HG02973 (cell line): Measurements from ENCODE around the gene CENPX.

Source experiments
- ATAC-seq: cut with Tn5 transposase; IDR thresholded peaks from one replicate; pipeline ENCODE4 v1.9.1; 2021; ENCODE audit warnings: moderate library complexity; ENCODE audit not compliant: unreplicated experiment

Gene CENPX

DNA sequence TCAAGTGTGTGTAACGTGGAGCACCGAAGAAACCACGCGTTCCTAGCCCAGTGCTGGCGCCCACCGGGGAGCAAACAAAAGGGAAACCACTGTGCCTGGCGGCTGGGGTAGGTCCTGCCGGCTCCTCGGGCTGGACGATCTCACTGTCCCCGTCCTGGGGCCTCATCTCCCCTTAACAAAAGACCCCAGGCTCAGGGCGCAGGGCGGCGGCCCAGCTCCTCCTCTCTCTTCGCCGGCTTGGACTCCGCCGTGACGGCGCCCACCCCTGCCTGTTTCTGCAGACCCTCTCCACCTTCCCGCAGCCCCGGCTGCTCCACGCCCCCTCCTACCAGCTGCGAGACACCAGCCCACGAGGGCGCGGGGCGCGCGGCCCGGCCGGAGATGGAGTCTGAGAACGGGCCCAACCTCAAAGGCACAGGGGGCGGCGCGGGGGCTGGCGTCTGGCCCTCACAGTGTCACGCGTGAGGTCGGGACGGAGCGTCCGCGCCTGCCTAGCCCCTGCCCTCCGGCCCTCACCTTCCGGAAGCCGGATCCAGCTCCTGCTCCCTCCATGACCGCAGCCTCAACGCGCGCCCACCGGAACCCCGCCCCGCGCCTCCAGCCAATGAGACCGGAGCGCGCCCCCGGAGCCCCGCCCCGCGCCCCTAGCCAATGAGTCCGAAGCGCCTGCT, at the start of gene CENPX:
Gene CENPX (minus strand): TSS at position 569 of the 671 bp plus-strand sequence. CDS start 17 bp downstream, at position 552.
- no peak for ATAC-seq

DNA sequence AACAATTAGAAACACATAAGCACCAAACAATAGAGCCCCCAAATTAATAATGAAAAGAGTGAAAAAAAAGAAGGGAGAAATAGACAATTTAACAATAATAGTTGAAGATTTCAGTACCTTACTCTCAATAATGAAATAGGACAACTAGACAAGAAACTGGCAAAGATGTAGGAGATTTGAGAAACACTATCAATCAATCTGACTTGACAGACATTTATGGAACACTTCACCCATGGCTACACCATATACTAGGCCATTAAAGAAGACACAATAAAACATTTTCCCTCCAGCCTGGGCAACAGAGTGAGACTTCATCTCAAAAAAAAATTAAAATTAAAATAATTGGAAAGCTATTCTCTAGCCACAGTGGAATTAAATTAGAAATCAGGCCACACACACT, 47.9 kb upstream of the CENPX start:
- no peak for ATAC-seq

DNA sequence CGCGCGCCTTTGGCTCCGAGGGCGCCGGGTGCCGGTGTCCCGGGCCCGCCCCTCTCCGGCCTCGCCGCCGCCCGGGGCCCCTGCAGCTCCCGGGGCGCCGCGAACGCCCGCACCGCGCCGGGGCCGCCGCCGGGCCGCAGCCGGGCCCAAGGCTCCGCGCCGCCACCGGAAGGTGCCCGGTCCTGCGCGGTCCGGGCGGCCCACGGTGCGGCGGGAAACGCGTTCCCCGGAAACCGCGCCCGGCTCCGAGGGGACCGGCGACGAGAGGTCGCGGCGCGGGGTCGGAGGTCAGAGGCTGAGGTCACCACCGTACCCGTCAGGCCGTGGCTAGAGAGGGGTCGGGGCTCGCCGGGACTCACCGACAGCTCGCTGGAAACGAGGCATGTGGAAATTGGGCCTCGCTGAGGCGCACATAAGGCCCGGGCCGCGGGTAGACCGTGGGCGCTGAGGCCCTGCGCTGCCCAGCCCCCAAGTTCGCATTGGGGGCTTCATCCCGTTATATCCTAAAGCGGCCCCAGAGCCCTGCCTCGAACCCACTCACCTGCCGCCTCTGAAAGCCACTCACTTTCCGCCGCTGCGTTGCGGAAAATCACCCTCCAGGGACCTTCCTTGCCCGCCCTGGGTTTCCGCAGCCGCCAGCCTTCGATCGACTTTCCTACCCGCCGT, 43.1 kb upstream of the CENPX start, which contains the start of gene DUS1L:
Gene DUS1L (minus strand): TSS at position 167 of the 666 bp plus-strand sequence. CDS start 745 bp downstream, outside the sequence.
- ATAC-seq: no peak

DNA sequence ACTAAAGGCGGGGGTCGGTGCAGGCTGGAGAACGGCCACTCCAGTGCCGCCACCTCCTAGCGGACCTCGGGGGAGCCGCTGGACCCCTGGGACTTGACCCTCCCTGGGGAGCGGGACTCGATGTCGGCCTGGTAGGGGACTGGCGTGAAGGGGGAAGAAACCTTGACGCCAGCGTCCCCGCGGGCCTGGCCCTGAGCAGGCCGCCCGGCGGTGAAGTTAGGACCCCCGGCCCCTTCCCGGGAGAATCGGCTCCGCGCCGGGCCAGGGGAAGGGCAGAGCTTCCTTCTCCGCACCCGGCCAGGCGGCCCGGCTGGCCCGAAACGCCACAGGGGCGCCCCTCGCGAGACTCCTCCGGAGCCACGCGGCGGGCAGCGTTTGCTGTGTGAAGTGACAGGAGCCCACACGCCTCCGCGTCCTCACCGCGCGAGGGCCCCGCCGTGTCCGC, 42.5 kb upstream of the CENPX start:
- no peak for ATAC-seq

DNA sequence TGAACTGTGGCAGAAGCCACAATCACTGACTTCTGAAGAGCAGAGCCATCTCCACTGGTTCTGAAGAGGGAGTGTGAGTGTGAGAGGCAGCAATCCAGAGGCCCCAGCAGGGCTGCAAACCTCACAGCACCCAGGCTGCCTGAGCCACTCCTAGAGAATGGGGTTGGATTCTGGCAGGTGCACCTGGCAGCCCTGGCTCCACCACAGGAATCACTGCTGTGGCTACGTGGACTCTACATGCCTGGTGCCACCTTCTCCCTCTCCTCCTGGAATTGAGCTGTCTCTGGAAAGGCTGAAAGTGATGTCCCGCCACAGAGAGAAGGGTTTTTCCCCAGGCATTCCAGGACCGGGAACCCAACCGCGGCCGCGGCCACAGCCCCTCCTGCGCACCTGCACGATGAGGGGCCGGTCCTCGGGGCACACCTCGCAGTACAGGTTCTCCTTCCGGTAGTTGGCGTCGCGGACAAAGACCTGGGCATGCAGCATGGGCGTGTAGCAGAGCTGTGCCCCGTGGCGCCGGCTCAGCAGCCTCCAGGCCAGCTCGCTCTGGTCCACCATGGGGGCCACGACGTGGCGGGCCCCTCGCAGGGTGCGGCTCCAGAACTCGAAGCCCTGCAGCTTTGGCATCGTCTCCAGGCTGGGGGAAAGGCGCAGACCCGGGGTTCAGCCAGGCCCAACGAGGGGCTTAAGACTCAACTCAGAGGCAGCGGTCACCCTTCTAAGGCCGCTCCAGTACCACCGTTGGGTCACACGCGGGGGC, 41.9 kb upstream of the CENPX start:
- ATAC-seq: no peak

DNA sequence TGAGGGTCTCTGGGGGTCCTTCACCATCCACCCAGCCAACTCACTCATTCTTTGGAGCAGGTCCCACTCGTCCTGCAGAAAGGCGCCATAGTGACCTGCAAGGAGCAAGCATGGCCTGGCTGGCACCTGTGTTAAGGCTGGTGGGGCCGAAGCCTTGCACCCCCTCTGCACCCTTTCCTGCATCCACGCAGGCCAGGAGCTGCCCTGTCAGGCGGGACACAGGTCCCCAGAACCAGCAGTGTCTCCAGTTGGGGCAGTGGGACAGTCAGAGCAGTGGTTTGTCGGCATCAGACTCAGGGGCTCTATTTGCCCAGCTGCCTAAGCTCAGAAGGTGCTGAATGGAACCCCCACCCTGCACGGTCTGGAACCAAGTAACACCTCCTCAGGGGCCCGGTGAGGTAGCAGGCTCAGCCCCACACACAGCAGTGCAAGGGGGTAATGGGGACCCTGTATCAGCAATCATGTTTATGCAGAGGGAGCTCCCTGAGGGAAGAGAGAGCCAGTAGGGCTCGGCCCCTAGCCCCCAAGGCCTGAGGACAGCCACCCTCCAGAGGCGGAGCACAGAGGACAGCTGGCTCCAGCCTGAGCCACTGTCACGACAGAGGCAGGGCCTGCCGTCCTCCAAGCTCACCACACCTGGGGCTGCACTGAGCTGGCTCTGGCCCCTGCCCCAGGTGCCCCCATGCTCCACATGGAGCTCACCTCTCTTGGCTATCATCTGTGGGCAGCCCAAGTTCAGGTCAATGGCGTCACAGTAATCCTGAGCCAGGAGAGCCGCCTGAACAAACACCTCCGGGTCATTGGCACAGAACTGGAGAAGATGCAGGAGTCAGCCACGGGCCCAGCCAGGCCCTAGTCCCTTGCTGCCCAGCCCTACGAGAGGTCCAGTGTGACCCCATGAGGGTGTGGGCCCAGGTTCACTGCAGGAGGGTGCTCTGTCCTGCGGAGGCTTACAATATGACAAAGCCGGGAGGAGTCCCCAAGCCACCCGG, 41.0 kb upstream of the CENPX start:
- ATAC-seq: no peak

DNA sequence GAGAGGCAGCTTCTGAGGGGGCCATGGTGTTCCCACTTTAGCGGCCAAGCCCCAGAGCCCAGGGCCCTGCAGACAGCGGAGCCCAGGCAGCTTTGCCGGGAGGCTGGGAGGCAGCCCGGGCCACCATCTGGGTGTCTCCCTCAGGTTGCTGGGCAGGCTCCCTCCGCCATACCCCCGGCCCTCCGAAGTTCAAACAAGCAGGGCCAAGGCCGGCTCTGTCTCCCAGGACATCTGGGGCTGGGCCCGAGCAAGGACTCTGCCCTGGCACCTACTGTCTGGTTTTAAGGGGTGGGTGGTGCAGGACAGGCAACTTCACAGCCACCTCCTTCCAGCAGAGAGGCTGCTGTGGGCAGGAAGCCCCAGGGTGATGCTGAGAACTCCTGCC, 40.3 kb upstream of the CENPX start:
- ATAC-seq: no peak

DNA sequence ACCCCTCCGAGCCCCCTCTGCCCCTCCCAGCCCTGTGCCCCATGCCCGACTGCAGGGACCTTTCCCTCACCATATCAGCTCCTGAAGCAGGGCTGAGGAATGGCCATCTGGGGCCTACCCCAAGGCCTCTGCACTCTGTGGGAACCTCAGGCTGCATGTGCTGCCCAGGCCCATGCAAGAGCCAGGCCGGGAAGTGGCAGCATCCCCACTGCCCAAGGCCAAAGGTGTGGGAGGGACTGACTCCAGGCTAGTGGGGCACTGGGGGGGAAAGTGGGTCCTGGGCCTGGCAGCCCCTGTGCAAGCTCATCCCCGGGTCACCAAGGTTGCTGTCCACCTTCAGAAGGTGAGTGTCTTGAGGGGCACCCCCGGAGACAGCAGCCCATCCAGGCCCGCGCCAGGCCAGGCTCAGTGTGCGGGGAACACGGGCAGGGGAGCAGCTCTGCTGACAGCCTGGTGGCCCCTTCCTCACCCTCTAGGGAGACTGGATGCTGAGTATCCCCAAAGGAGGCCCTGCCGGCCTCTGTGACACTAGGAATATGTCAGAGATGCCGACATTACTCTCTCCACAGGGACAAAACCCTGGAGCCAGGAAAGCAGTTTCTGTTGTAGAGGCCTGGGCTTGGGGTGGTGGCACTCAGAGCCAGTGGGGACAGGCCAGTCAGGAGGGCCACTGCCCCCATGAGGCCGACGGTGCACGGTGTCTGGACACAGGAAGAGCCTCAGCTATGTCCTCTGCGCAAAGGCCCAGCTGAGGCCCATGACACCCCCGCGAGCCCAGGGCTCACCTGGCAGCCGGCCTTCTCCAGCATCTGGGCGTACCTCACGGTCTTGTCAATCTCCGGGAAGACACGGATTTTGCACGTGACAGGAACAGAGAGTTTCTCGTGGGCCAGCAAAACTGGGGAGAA, 39.7 kb upstream of the CENPX start:
- no peak for ATAC-seq

DNA sequence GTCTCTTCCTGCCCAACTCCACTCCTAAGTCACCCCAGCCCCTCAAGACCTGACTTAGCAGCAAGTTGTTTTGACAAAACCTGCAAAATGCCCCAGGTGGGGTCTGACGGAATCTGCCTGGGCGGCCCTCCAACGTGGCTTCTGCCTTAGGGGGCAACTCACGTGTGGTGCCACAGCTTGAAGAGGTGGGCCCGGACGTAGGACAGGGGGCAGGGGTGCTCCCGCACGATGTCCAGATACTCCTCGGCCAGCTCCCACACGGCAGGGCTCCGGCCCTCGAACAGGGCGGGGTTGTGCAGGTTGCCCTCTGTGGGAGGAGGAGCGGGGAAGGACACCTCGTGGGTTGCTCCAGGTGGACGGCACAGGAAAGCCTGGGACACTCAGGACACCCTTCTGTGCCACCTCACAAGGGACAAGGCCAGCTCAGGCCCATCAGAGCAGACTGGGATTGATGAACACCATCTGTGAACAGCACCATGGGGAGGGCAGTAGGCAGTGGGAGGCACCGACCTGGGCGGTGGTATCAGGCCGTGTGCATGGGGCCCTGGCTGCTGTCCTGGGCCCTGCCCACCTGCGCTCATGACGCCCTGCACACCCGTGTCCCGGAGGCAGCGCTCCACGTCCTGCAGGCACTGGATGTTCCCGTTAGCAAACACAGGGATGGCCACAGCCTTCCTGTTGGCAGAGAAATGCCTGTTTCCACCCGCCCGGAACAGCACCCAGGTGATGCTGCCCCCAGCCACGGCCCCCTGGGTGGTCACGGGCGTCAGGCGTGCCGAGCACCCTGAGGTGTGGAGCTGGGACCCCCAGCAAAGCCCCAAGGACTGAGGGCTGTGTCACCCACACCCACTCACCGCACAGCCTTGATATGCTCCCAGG, 38.6 kb upstream of the CENPX start:
- no peak for ATAC-seq

DNA sequence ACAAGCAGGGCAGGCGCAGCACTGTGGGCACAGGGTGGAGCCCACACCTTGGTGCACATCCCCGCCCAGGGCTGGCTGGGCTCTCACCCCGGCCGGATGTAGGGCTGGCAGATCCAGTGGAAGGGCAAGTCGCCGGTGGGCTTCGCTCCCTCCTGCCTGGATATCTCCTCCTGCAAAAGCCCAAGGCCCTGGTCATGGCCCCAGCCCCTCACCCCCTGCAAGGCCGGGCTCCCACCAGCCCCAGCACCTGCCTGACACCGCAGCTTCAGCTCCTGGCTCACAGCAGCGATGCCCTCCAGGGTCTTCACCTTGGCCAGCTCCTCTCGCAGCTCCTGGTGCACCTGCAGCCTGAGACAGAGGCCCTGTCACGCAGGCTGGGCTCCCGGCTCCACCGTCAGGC, 37.9 kb upstream of the CENPX start:
- no peak for ATAC-seq

DNA sequence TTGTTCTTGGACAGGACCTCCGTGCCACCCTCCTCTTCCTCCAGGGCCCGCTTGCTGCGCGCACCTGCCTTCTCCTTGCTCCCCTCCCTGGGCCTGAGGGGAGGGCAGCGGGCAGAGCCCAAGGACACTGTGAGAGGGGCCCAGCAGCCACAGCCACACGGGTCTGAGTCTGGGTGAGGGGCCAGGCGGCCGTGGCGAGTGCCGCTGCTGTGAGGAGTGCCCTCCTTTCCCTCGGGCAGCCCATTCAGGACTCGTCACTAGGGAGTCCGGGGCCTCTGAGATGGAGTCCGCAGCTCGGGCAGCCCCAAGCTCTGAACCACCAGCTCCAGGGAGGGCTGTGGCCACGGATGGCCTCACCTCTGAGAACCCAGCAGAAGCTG, 37.3 kb upstream of the CENPX start:
- ATAC-seq: no peak

DNA sequence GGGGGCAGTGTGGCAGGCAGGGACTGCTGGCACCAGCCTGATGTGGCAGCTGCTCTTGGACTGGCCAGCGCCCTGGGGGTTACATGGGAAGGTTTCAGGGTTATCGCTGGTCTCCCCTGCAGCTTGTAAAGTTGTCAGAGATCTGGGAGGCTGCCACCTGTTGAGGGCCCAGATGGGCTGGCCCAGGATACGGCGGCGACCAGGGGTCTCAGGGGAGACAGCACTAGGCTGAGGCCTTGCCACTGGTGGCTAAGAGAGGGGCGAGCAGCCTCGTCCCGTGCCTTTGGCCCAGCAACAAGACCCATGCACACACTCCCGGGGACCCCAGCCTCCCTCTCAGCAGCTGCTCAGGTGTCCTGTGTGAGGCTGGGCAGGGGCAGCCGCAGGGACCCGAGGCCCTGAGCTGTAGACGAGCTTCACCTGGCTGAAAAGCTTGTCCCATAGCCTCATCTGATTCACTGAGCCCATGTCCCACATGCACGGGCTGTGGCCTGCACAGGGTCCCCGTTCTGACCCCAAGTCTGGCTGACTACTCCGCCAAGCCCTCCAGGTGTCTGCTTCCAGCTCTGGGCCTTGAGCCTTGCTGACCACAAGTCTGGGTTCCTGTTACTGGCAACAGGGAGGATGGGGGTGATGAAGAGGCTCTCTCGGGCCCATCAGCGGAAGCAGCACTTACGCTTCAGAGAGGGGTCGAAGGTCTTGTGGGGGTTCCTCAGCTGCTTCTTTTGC, 36.8 kb upstream of the CENPX start:
- no peak for ATAC-seq

DNA sequence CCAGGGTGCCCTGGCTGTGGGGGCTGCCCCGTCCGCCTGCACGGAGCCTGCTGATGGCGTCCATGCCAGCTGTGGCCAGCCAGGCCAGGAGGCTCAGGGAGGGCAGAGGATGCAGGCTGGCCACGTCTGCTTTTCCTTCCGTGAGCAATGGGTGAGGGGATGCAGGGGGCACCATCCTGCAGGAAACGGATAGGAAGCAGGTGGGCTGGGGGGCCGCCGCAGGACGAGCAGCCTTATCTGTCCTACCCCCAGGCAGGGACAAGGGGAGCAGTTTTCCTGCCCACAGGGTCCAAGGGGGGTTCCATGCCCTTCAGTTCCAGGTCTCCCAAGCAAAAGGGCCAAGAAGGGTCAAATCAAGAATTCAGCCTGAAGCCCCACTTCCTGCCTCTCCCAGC, 36.2 kb upstream of the CENPX start:
- ATAC-seq: no peak

DNA sequence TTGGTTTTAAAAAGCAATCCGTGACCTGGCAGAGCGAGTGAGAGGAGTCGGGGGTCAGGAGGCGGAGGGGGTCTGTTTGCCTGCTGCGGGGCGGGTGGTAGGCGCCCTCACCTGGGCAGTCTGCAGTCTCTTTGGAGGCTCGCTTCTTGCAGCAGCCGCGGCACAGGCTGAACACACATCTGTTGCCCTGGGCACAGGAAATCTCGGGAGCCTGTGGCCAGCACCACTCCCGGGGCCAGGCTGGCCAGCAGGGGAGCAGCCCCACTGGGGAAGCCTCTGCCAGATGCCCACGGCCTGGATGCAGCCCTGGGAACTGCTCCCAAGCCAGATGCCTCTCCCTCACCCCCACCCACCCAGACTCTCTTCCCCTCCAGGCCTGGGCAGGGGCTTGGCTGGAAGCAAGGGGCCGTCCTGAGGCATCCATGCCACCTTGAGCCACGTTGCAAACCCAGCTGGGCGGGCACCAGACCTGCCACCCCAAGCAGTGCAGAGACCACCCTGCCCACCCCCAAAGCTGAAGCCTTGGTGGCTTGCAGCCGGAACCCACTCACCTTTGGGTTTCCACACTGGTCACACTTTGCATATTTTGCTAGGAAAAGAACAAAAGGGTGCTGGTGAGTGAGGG, 35.7 kb upstream of the CENPX start:
- no peak for ATAC-seq

DNA sequence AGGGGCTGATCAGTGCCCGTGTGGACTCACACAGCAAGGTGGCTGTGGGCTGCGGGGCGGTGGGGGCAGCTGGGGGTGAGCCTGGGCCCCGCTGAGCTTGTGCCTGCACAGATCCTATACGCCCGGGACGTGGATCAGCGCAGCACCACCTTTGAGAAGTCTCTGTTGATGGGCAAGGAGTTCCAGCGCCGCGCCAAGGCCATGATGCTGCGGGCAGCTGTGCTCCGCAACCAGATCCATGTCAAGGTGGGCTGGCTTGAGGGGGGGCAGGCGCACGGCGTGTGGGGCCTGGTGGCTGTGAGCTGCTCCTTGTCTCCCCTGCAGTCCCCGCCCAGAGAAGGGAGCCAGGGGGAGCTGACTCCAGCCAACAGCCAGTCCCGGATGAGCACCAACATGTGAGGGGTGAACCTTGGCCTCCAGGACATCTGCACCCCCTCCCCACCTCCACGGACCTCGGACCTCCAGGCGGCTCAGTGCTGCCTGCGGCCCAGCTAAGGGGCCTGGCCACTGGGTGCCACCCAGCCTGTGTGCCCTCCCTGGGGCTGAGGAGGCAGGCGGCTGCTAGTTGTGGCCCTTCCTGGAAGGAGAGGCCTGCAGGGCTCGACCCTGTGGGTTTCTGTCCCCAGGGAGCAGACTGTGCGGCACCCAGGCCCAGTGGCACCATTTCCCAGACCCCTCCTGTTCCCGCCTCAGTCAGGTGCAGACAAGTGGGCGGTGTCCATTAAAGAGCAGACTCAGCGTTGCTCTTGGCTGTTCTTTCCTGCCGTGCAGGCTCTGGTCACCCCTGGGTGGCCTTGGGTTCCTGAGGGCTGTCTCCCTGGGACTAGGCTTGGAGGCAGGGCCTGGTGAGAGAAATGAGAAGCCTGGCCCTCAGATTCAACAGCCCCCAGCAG, 34.3 kb upstream of the CENPX start:
- no peak for ATAC-seq

DNA sequence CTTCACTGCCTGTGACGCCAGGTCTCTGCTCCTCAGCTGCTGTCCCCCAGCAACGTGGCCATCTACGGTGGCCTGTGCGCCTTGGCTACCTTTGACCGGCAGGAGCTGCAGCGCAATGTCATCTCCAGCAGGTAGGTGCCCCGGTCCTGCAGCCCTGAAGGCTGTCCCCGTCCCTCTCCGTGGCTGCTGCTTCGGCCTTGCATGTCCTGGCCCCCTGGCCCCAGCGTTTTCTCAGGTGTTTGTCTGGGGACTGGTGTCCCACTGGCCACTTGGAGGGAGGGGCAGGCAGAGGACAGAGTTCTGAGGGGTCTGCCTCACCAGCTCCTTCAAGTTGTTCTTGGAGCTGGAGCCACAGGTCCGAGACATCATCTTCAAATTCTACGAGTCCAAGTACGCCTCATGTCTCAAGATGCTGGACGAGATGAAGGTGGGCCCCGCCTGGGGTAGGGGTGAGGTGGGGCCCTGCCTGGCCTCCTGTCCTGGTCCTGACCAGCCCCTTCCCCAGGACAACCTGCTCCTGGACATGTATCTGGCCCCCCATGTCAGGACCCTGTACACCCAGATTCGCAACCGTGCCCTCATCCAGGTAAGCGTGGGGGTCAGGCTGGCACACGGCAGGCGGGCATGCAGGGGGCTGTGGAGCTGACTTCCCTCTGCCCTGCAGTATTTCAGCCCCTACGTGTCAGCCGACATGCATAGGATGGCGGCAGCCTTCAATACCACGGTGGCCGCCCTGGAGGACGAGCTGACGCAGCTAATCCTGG, 33.5 kb upstream of the CENPX start:
- no peak for ATAC-seq
